ENCODE data around the gene STAM. TPM values are rescaled to one million over a fixed set of nuclear protein-coding genes. Genes with fewer than 3 reads are reported as not detected.

The STAM gene
- total and polyA plus RNA-seq, 9 of the 15 experiments (the other 6 are each of a cell fraction or from before 2014, with no cell fraction given): 13.8 to 33.5 (median 26.4) TPM

DNA sequence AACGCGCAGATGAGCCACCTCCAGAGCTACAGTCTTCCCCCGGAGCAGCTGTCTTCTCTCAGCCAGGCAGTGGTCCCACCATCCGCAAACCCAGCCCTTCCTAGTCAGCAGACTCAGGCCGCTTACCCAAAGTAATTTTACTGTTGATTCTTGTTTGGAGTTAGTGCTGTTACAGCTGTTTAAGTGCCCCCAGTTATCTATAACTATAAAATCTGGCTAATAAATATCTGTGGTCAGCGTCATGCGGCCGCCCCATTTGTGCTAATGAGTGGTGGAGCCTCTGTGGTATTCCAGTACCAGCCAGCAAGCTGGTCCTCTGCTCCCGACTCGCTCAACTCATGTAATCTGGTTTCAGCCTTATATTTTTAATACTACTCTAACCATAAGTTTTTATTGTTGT is 64.9 kb downstream of the STAM start:
- Histone ChIP-seq H3K27me3 (ENCODE audit: control insufficient read depth in 2 of 2, insufficient read depth in 2 of 2, low read length in 2 of 2) (no peaks in the 10 kb centered on the region), H2AFZ (ENCODE audit: low read depth, low read length) (no peak overlapping the region), H3K4me2 (ENCODE audit: insufficient read depth, low read length) (no peak overlapping the region), H3K27ac (ENCODE audit: extremely low read depth, low read depth, low read length) (no peak overlapping the region), H3K9ac (ENCODE audit: insufficient read depth in 1 of 2, low read depth in 2 of 2, low read length in 2 of 2) (no peak overlapping the region), H3K9me1 (ENCODE audit: control insufficient read depth, insufficient read depth, low read length) (no peaks in the 10 kb centered on the region), H3K79me2 (ENCODE audit: control insufficient read depth, insufficient read depth, low read length) (no peaks in the 10 kb centered on the region), H3K4me1 (replicated peaks in 1 of 2; ENCODE audit: control insufficient read depth in 2 of 2, insufficient read depth in 2 of 2, low read length in 2 of 2) (no peaks in the 10 kb centered on the region), H3K4me3 (no peak overlapping the region), H4K20me1 (replicated peaks; ENCODE audit: control insufficient read depth, insufficient read depth, low read length) (no peaks in the 10 kb centered on the region), H3K36me3 (ENCODE audit: control insufficient read depth, insufficient read depth, low read length) (peaks cover 68% of the 10 kb centered on the region), H3K9me3 (replicated peaks; ENCODE audit: control insufficient read depth, insufficient read depth, low read depth, low read length) (no peaks in the 10 kb centered on the region)
- FAIRE-seq (no peak), DNase-seq (ENCODE audit: extremely low read depth in 1 of 4, low spot score in 3 of 4) (no peak), ATAC-seq (no peak)
- BruUV-seq (replicated peaks): no TSS peak
- 98% methylated on average over 10 of the region's 10 CpGs for WGBS (ENCODE audit: insufficient coverage, low coverage, missing lambda C conversion rate)
- TF ChIP-seq, protein P1, sequence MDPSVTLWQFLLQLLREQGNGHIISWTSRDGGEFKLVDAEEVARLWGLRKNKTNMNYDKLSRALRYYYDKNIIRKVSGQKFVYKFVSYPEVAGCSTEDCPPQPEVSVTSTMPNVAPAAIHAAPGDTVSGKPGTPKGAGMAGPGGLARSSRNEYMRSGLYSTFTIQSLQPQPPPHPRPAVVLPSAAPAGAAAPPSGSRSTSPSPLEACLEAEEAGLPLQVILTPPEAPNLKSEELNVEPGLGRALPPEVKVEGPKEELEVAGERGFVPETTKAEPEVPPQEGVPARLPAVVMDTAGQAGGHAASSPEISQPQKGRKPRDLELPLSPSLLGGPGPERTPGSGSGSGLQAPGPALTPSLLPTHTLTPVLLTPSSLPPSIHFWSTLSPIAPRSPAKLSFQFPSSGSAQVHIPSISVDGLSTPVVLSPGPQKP (CRISPR knock-in tag; IDR thresholded peaks at IDR 0.05): no peak
- TF ChIP-seq KDM2B (CRISPR knock-in tag; IDR thresholded peaks at IDR 0.05): no peak
- no peak for TF ChIP-seq FOS (IDR thresholded peaks at IDR 0.05; ENCODE audit: extremely low read depth, insufficient read length)
- TF ChIP-seq MAFK (IDR thresholded peaks at IDR 0.05; ENCODE audit: low read length): no peak
- TF ChIP-seq, protein P2, sequence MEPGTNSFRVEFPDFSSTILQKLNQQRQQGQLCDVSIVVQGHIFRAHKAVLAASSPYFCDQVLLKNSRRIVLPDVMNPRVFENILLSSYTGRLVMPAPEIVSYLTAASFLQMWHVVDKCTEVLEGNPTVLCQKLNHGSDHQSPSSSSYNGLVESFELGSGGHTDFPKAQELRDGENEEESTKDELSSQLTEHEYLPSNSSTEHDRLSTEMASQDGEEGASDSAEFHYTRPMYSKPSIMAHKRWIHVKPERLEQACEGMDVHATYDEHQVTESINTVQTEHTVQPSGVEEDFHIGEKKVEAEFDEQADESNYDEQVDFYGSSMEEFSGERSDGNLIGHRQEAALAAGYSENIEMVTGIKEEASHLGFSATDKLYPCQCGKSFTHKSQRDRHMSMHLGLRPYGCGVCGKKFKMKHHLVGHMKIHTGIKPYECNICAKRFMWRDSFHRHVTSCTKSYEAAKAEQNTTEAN (CRISPR knock-in tag; IDR thresholded peaks at IDR 0.05): no peak
- TF ChIP-seq RAD51 (IDR thresholded peaks at IDR 0.05; ENCODE audit: borderline replicate concordance, low read depth): no peak
- no peak for TF ChIP-seq CHCHD3 (CRISPR knock-in tag; IDR thresholded peaks at IDR 0.05)
- no peak for TF ChIP-seq CCNT2 (IDR thresholded peaks at IDR 0.05; ENCODE audit: borderline replicate concordance, extremely low read depth, insufficient read length, low read depth, low read length)
- TF ChIP-seq TBP (optimal IDR thresholded peaks at IDR 0.05; ENCODE audit: low read depth, low read length): no peak
- TF ChIP-seq, protein P3, sequence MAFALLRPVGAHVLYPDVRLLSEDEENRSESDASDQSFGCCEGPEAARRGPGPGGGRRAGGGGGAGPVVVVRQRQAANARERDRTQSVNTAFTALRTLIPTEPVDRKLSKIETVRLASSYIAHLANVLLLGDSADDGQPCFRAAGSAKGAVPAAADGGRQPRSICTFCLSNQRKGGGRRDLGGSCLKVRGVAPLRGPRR (CRISPR knock-in tag; IDR thresholded peaks at IDR 0.05): no peak
- TF ChIP-seq ZNF146 (CRISPR knock-in tag; IDR thresholded peaks at IDR 0.05; ENCODE audit: unreplicated experiment): no peak
- TF ChIP-seq ZNF121 (CRISPR knock-in tag; conservative IDR thresholded peaks at IDR 0.05): no peak
- no peak for TF ChIP-seq ZNF41 (CRISPR knock-in tag; conservative IDR thresholded peaks at IDR 0.05)
- no peak for TF ChIP-seq SIX5 (IDR thresholded peaks at IDR 0.05; ENCODE audit: borderline replicate concordance in 1 of 2, insufficient read depth in 1 of 2, low read depth in 1 of 2, low read length in 2 of 2)
- no peak for TF ChIP-seq IRF2 (CRISPR knock-in tag; IDR thresholded peaks at IDR 0.05)
- no peak for TF ChIP-seq CBX8 (IDR thresholded peaks at IDR 0.05; ENCODE audit: borderline replicate concordance, extremely low read depth, low read depth, low read length, poor library complexity, severe bottlenecking)
- TF ChIP-seq ATF1 (CRISPR knock-in tag; IDR thresholded peaks at IDR 0.05): no peak
- TF ChIP-seq ATF1 (tag; IDR thresholded peaks at IDR 0.05): no peak
- TF ChIP-seq ZZZ3 (IDR thresholded peaks at IDR 0.05): no peak
- ChIA-PET POLR2A (interaction anchor here (0.6 to 1.5 kb wide), 4 partner anchors 10 to 64 kb away, joined by 3 to 6 read pairs (median 4); no protein-coding TSS in a partner anchor), CTCF (ENCODE audit: low intra/inter-chr PET ratio) (no interaction called here)
- intact Hi-C loops (cut with micrococcal nuclease) (no loop called here), in situ Hi-C loops (cut with MboI) (no loop called here)
